Measurements from ENCODE around the gene RPS10.

Gene RPS10

DNA sequence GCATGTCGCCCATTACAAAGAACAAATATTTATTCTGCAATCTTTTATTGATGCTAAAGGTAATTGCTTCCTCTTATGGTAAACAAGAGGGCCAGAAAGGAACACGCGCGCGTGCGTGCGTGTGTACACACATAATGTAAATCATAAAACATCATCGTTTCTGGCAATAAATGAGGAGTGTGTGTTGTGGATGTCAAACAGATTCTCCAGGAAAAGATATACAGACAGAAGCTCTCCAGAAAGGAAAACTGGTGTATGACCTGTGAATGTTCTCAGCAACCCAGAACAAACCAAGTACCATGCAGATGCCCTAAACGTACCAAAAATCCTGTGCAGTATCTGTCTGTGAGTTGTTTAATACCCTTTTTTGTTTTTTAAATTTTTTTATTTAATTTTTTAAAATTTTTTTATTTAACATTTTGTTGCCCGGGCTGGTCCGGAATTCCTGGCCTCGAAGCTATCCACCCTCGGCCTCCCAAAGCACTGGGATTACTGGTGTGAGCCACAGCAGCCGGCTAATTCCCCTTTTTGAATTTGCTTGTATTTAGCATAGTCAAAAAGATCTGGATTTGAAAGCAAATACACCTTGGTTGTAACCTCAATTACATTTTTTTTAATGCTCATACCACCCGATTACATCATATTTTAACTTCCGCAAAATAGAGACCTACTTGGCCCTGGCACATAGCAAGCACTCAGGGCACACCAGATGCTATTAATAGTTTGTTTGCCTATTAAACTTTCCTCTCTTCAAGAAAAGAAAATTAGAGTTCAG is 32.5 kb downstream of the RPS10 start:
- ChIA-PET CTCF (no interaction called here), POLR2A (interaction anchor here (1.6 kb wide), 1 partner anchor 22 kb away, joined by 5 read pairs; no protein-coding TSS in a partner anchor)
- no peak for TF ChIP-seq FOXK2 (IDR thresholded peaks at IDR 0.05)
- no peak for TF ChIP-seq BHLHE40 (IDR thresholded peaks at IDR 0.05; ENCODE audit: borderline replicate concordance)
- TF ChIP-seq ELF4 (IDR thresholded peaks at IDR 0.05), result no peak
- no peak for TF ChIP-seq CTBP1 (IDR thresholded peaks at IDR 0.05; ENCODE audit: borderline replicate concordance)
- no peak for TF ChIP-seq FOXM1 (IDR thresholded peaks at IDR 0.05; ENCODE audit: borderline replicate concordance)
- TF ChIP-seq, protein P1, sequence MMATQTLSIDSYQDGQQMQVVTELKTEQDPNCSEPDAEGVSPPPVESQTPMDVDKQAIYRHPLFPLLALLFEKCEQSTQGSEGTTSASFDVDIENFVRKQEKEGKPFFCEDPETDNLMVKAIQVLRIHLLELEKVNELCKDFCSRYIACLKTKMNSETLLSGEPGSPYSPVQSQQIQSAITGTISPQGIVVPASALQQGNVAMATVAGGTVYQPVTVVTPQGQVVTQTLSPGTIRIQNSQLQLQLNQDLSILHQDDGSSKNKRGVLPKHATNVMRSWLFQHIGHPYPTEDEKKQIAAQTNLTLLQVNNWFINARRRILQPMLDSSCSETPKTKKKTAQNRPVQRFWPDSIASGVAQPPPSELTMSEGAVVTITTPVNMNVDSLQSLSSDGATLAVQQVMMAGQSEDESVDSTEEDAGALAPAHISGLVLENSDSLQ (IDR thresholded peaks at IDR 0.05), result no peak
- no peak for TF ChIP-seq SP1 (IDR thresholded peaks at IDR 0.05)
- no peak for TF ChIP-seq LEF1 (IDR thresholded peaks at IDR 0.05; ENCODE audit: borderline replicate concordance)
- no peak for TF ChIP-seq TARDBP (IDR thresholded peaks at IDR 0.05)
- TF ChIP-seq L3MBTL2 (conservative IDR thresholded peaks at IDR 0.05), result no peak
- no peak for TF ChIP-seq HDGF (IDR thresholded peaks at IDR 0.05; ENCODE audit: borderline replicate concordance)
- TF ChIP-seq ZNF384 (IDR thresholded peaks at IDR 0.05), result no peak
- TF ChIP-seq FOXA1 (IDR thresholded peaks at IDR 0.05), result no peak
- no peak for TF ChIP-seq NFRKB (IDR thresholded peaks at IDR 0.05)
- no peak for TF ChIP-seq SUZ12 (IDR thresholded peaks at IDR 0.05)

DNA sequence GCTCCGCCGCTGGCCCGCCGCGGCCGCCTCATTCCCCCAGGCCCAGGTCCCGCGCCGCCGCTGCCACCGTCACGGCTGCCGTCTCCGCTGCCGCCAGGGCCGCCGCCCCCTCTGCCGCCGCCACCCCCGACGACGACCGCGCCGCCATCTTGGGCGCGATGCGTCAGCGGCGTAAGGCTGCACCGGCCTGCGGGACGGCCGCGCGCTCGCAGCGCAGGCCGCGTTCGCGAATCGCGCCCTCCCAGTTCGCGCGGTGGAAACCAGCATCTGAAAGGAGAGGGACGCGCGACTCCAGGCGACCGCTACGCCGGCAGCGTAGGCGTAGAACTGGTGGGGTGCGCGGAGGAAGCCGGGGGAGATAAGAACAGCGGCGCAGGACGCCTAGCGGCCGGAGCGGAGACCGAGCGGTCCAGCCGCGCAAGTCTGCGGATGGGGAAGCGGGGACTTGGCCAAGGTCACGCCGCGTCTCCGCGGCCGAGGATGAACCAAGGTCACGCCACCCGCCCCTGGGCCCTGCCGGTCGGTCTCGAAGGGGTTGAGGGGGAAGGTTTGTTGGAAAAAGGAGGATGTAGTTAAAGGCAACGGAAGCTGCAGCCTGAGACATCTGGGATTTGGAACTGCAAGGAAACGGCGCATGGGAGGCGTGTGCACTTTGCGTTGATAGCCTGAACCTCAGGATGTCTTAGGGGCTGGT is 33.2 kb downstream of the RPS10 start, which contains the start of gene NUDT3:
NUDT3 (minus strand) TSS at position 173 of the 694 bp plus-strand sequence. CDS start 307 bp downstream, outside the sequence.
- POLR2A ChIA-PET, result interaction anchor here (1.2 to 1.6 kb wide), 2 partner anchors 10 to 23 kb away, joined by 3 to 5 read pairs; no protein-coding TSS in a partner anchor
- TF ChIP-seq CTBP1 (IDR thresholded peaks at IDR 0.05; ENCODE audit: borderline replicate concordance) (peak; percentile 61; the same call in 1 of the 2 replicates), FOXK2 (IDR thresholded peaks at IDR 0.05) (no peak), TARDBP (IDR thresholded peaks at IDR 0.05) (no peak), FOXA1 (IDR thresholded peaks at IDR 0.05) (no peak), FOXM1 (IDR thresholded peaks at IDR 0.05; ENCODE audit: borderline replicate concordance) (peak; percentile 78)
- CTCF ChIA-PET, result no interaction called here

More for the DNA sequence above, 32.5 kb downstream of the RPS10 start:
- no peak for DNase-seq (ENCODE audit: extremely low spot score)

DNA sequence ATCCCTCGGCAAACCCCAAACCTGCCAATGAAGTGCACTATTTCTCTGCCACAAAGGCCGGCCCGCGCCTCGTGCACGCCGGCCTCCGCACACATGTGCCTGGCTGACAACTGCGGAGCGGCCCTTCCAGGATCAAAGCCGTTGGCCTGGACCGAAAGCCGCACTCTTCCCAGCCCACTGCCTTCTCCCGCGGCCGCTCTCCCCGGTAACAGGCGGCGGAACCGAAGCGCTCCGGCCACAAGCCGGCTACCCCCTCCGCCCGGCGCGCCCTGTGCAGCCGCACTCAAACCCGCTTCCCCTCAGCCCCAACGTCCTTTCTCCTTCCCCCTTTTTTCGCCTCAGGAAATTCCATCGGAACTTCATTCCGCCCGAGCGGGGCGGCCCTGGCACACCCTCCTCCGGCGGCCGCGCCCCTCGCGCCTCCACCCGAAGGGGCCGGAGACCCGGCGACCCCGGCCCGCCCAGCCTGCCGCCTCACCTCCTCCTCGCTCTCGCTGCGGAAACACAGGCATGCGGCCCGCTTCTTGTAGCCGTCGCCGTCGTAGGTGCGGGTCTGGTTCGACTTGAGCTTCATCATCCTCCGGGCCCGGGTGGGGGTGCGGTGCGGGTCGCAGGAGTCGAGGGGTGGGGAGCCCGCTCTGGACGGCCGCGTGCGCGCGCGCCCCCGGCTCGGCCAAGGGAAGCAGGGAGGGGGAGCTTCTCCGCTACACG is 33.9 kb downstream of the RPS10 start:
- no peak for TF ChIP-seq ZNF384 (IDR thresholded peaks at IDR 0.05)
- no peak for TF ChIP-seq CTBP1 (IDR thresholded peaks at IDR 0.05; ENCODE audit: borderline replicate concordance)
- no peak for TF ChIP-seq ELF4 (IDR thresholded peaks at IDR 0.05)
- TF ChIP-seq L3MBTL2 (conservative IDR thresholded peaks at IDR 0.05), result peak; percentile 88
- TF ChIP-seq BHLHE40 (IDR thresholded peaks at IDR 0.05; ENCODE audit: borderline replicate concordance), result no peak
- no peak for TF ChIP-seq FOXA1 (IDR thresholded peaks at IDR 0.05)
- TF ChIP-seq ARNT (IDR thresholded peaks at IDR 0.05), result no peak
- peak; percentile 30 for DNase-seq (ENCODE audit: extremely low spot score)
- POLR2A ChIA-PET, result interaction anchor here (1.0 to 1.6 kb wide), 4 partner anchors 9 to 156 kb away, joined by 3 to 5 read pairs (median 4); partner anchors contain the start of gene HMGA1

More for the DNA sequence above, 33.2 kb downstream of the RPS10 start, which contains the start of gene NUDT3:
- DNase-seq (ENCODE audit: extremely low spot score), result peak; percentile 93

DNA sequence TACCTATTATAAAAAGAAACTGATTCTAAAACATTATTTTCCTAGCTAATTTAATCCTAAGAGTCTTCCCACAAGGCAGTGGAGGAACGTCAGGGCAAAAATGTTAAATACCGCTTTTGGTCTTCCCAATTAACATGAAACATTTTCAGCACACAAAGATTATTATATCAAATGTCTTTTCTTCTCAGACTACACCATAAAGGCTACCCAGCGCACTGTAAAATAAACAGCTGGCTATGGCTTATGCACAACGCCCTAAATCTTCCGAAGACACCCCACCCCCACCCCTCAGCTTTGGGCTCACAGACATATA is 34.4 kb downstream of the RPS10 start:
- DNase-seq (ENCODE audit: extremely low spot score), result no peak
- ChIA-PET POLR2A (interaction anchor here (1.0 to 1.2 kb wide), 3 partner anchors 9 to 155 kb away, joined by 3 to 5 read pairs (median 3); partner anchors contain the start of gene HMGA1), CTCF (interaction anchor here (1.1 kb wide), 2 partner anchors 23 to 142 kb away, joined by 4 read pairs; no protein-coding TSS in a partner anchor)
- TF ChIP-seq ELF4 (IDR thresholded peaks at IDR 0.05) (no peak), FOXM1 (IDR thresholded peaks at IDR 0.05; ENCODE audit: borderline replicate concordance) (no peak), HDGF (IDR thresholded peaks at IDR 0.05; ENCODE audit: borderline replicate concordance) (no peak), FOXA1 (IDR thresholded peaks at IDR 0.05) (no peak), ZNF384 (IDR thresholded peaks at IDR 0.05) (no peak), BHLHE40 (IDR thresholded peaks at IDR 0.05; ENCODE audit: borderline replicate concordance) (no peak), ARNT (IDR thresholded peaks at IDR 0.05) (no peak), L3MBTL2 (conservative IDR thresholded peaks at IDR 0.05) (no peak), CTBP1 (IDR thresholded peaks at IDR 0.05; ENCODE audit: borderline replicate concordance) (no peak)

More for the DNA sequence above, 33.9 kb downstream of the RPS10 start:
- CTCF ChIA-PET, result interaction anchor here (1.1 kb wide), 1 partner anchor 142 kb away, joined by 4 read pairs; no protein-coding TSS in a partner anchor

DNA sequence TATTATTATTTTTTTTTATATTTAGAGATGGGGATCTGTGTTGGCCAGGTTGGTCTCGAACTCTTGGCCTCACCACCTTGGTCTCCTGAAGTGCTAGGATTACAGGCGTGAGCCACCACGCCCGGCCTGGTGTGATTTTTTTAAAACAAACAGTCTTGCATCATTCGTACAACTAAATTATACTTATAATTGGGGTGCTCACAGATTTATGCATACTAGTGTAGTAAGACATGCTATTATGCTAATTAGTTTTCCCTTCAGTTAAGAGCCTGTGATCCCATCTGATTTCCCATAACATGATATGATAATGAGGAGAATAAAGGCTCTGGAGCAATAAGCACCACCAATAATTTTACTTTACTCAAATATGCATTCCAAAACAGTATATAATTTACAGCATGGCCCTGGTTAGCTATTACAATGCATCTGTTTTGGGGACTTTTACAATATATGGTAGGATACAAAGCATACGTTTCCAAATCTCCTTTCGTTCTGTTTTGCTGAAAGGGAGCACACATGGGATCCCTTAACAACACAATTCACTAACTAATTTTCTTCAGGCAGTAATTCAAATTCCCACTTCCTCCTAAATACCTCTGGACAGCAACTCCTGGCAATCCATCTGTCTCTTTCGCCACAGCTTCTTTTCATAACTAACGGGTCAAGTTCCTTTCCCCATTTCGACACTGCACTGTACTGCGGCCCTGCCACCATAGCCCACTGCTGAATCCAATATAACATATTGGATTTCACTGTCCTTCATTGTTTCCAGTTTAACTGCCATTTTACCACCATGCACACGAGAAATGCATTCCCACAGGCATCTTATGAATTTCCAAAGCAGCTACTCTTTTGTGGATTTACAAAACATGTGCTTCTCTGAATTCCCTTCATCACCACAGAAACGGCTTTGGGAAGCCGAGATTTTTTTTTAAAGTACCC is 35.1 kb downstream of the RPS10 start:
- DNase-seq (ENCODE audit: extremely low spot score), result peak; percentile 32
- CTCF ChIA-PET, result interaction anchor here (0.9 to 1.1 kb wide), 3 partner anchors 24 to 147 kb away, joined by 4 read pairs; no protein-coding TSS in a partner anchor
- TF ChIP-seq FOXK2 (IDR thresholded peaks at IDR 0.05) (no peak), SP1 (IDR thresholded peaks at IDR 0.05) (no peak), ARNT (IDR thresholded peaks at IDR 0.05) (no peak), HDGF (IDR thresholded peaks at IDR 0.05; ENCODE audit: borderline replicate concordance) (no peak), CTBP1 (IDR thresholded peaks at IDR 0.05; ENCODE audit: borderline replicate concordance) (peak; percentile 42; the same call in 1 of the 2 replicates), ZNF384 (IDR thresholded peaks at IDR 0.05) (no peak), NFRKB (IDR thresholded peaks at IDR 0.05) (no peak), LEF1 (IDR thresholded peaks at IDR 0.05; ENCODE audit: borderline replicate concordance) (no peak), L3MBTL2 (conservative IDR thresholded peaks at IDR 0.05) (no peak), SUZ12 (IDR thresholded peaks at IDR 0.05) (no peak), BHLHE40 (IDR thresholded peaks at IDR 0.05; ENCODE audit: borderline replicate concordance) (no peak), FOXM1 (IDR thresholded peaks at IDR 0.05; ENCODE audit: borderline replicate concordance) (no peak), TARDBP (IDR thresholded peaks at IDR 0.05) (no peak), ELF4 (IDR thresholded peaks at IDR 0.05) (no peak), FOXA1 (IDR thresholded peaks at IDR 0.05) (no peak)
- TF ChIP-seq, protein P1 (IDR thresholded peaks at IDR 0.05), result peak; percentile 77
- POLR2A ChIA-PET, result interaction anchor here (0.8 to 1.2 kb wide), 4 partner anchors 8 to 154 kb away, joined by 3 to 8 read pairs (median 4); partner anchors contain the start of genes HMGA1 and SMIM29

All from HEK293T (cell line).